NOMO-1 treated with dmso at 0.1 percent for 144 hours (cell line): ENCODE data around the gene NR2F2.

Experiments used
- DNase-seq: peaks from one replicate; lab custom pipeline; 2025; ENCODE audit not compliant: unreplicated experiment; lab: John Stamatoyannopoulos, UW

Gene NR2F2

GRCh38 chr15:96330450-96331143, at the start of gene NR2F2:
Gene NR2F2, plus strand, starts transcription at chr15:96330700. Its CDS starts 1,406 bp downstream, at chr15:96332106.
- DNase-seq, result peak; percentile 74

- DNase-seq, result no peak
Measured at GRCh38 chr15:96285305-96285704, 45.2 kb upstream of the NR2F2 start.

GRCh38 chr15:96285729-96286254, 44.7 kb upstream of the NR2F2 start:
- DNase-seq, result no peak

GRCh38 chr15:96290679-96291078, 39.8 kb upstream of the NR2F2 start:
- no peak for DNase-seq

- DNase-seq, result no peak
Measured at GRCh38 chr15:96292635-96293034, 37.9 kb upstream of the NR2F2 start.

- no peak for DNase-seq
Measured at GRCh38 chr15:96293441-96293840, 37.1 kb upstream of the NR2F2 start.

- no peak for DNase-seq
Measured at GRCh38 chr15:96294766-96295165, 35.7 kb upstream of the NR2F2 start.

GRCh38 chr15:96296264-96296663, 34.2 kb upstream of the NR2F2 start:
- DNase-seq, result no peak

GRCh38 chr15:96297783-96298182, 32.7 kb upstream of the NR2F2 start:
- no peak for DNase-seq

GRCh38 chr15:96298217-96298616, 32.3 kb upstream of the NR2F2 start:
- no peak for DNase-seq

GRCh38 chr15:96300836-96301235, 29.7 kb upstream of the NR2F2 start:
- DNase-seq, result no peak

- DNase-seq, result no peak
Measured at GRCh38 chr15:96303503-96304056, 26.9 kb upstream of the NR2F2 start.

- DNase-seq, result no peak
Measured at GRCh38 chr15:96304839-96305238, 25.7 kb upstream of the NR2F2 start.

- DNase-seq, result no peak
Measured at GRCh38 chr15:96306321-96306720, 24.2 kb upstream of the NR2F2 start.

- DNase-seq, result no peak
Measured at GRCh38 chr15:96307856-96308394, 22.6 kb upstream of the NR2F2 start.

GRCh38 chr15:96309143-96309660, 21.3 kb upstream of the NR2F2 start:
- no peak for DNase-seq

GRCh38 chr15:96311256-96311955, 19.1 kb upstream of the NR2F2 start:
- no peak for DNase-seq

- no peak for DNase-seq
Measured at GRCh38 chr15:96311956-96312294, 18.6 kb upstream of the NR2F2 start.

GRCh38 chr15:96312641-96313335, 17.7 kb upstream of the NR2F2 start:
- no peak for DNase-seq

- no peak for DNase-seq
Measured at GRCh38 chr15:96314518-96314917, 16.0 kb upstream of the NR2F2 start.

GRCh38 chr15:96314963-96315362, 15.5 kb upstream of the NR2F2 start:
- DNase-seq, result no peak
